Mammary epithelial cell (primary cell): ENCODE measurements around the gene PEX5.

Experiments used
- CTCF ChIP-seq, 2 donors: IDR thresholded peaks in 1 of 2; conservative IDR thresholded peaks in 1 of 2; 2 replicates each; pipeline ENCODE4 v1.5.1; 2011 to 2012; ENCODE audit warnings: inconsistent platforms in 2 of 2, low read length in 2 of 2, mild to moderate bottlenecking in 2 of 2, control low read depth in 1 of 2, low read depth in 1 of 2; ENCODE audit not compliant: insufficient read depth in 1 of 2; ENCODE audit errors: extremely low read depth in 1 of 2
- EZH2 ChIP-seq: IDR thresholded peaks from 2 replicates; pipeline ENCODE4 v1.6.1; 2012; ENCODE audit warnings: low read length, inconsistent platforms, borderline replicate concordance

DNA sequence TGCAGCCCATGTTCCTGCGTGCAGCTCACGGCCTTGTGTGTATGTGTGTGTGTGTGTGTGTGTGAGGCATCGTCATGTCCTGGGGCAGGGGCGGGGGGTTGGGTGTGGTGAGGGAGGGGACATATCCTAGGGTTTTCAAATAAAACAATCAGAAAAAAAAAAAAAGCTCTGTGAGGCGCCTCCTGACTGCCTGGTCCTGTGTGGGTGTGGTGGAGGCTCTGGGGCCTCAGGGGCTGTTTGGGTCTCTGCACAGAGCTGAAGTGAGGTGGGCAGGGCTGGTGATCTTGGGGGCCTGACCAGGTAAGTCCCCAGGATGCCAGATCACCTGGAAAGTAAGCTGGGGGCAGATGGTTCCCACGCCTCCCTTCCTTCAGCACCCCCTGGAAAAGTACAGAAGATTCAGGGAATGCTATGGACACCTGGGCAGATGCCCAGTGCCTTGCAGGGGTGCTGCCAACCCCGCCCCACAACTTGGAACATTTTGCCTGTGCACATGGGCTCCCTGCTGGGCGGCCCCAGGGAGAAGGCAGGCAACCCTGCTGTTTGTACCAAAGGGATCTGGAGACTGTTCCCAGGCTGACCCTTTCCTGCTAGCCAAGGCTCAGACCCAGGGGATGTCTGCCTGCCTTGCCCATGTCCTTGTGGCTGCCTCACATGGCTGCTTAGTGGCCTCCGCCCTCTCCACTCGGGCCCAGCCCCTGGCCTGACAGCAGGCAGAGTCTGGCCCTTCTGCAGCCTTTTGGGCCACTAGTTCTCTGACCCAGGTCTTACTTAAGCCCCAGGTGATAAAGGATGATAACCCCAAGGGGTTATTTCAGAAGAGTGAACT, 30.5 kb upstream of the PEX5 start:
- TF ChIP-seq CTCF (conservative IDR thresholded peaks at IDR 0.05 in 1 of 2, IDR thresholded peaks at IDR 0.05 in 1 of 2; ENCODE audit: extremely low read depth in 1 of 2, insufficient read depth in 1 of 2, low read depth in 1 of 2, low read length in 2 of 2) (no peak), EZH2 (no peak)
